ENCODE data around the gene ESYT2.

ESYT2 gene

GRCh38 chr7:158745057-158745715, 84.1 kb downstream of the ESYT2 start:
- no peak for DNase-seq (ENCODE audit: low spot score)

- DNase-seq (ENCODE audit: low spot score) = no peak
Measured at GRCh38 chr7:158744070-158744469, 85.2 kb downstream of the ESYT2 start.

- no peak for DNase-seq (ENCODE audit: low spot score)
Measured at GRCh38 chr7:158743219-158743618, 86.1 kb downstream of the ESYT2 start.

DNA sequence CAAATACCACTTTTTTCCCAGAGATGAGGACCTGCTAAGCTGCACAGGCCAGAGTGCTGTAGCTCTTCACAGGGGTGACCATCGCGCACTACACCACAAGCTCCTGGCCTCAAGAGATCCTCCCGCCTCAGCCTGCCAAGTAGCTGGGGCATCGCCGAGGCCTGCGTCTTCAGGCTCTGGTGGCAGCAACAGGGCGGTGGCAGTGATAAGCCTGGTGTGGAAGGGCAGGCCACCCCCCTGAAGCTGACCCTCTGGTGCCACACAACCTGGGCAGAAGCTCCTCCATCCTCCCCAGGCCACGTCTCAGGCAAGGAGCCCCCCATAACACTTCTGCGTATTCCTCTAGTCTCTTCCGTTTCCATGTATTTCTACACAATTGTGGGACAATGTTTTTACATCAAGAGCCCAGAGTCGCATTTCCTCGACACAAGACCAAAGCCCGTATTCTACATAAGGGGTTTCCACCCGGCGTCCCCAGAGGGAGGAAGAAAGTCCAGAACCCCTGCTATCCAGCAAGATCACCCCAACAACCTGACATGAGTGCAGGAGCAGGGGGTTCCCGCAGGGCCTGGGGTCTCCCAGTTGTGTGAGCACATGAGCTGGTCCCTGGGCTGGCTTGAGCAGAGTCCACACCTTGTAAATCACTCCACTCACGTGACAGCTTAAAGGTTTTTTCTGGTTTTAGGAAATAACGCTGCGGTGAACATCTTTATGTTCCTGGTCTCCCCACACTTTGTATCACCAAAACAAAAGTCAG, 87.1 kb downstream of the ESYT2 start:
- DNase-seq (ENCODE audit: low spot score) = no peak

DNA sequence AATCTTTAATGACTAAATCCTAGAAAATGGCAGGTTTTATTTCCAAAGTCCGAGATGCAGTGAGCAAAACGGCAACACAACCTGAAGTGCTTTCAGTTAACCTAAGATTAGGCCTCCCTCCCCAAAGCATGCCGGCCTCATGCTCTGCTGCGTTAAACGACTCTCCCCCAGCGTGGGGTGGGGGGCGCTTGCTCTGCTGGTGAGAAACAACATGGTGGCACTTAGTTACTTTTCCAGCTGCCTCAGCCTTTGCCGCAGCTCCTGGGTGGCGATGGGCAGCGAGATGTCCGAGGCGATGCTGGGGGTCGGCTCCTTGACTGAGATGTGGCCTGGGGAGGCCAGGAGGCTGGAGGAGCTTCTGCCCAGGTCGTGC, 88.0 kb downstream of the ESYT2 start:
- no peak for DNase-seq (ENCODE audit: low spot score)

- peak; percentile 53 for DNase-seq (ENCODE audit: low spot score)
Measured at GRCh38 chr7:158740657-158741293, 88.5 kb downstream of the ESYT2 start.

GRCh38 chr7:158740013-158740656, 89.2 kb downstream of the ESYT2 start:
- peak; percentile 69 for DNase-seq (ENCODE audit: low spot score)

GRCh38 chr7:158738841-158739240, 90.5 kb downstream of the ESYT2 start:
- DNase-seq (ENCODE audit: low spot score) = no peak

DNA sequence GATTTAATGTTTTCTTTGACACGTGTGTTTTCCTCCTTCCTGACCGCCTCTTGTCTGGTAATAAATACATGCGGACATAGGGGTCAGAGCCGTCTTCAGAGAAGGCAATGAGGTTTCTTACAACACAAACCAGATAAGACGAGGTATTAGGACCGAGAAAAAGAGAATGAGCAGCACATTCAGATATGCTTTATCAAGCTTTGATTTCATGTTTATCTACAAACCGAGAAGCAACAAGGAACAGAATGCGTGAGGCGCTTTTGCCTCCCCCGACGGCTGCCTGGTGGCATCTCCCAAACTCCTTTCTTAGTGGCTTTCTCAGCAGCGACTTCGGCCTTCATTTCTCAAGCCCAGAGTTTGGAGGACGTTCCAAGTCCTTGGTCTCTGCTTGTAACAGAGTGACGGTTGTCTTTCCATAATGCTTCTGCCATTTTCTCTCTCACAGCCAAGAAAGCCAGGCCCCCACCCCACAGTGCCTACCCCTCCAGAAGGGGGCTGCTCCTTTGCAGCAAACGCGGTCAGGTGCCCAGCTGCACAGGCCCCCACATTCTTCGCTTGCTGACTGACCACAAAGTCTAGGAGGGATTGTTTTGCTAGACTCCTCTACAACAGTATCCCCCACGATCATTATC, 92.1 kb downstream of the ESYT2 start:
- no peak for DNase-seq (ENCODE audit: low spot score)

DNA sequence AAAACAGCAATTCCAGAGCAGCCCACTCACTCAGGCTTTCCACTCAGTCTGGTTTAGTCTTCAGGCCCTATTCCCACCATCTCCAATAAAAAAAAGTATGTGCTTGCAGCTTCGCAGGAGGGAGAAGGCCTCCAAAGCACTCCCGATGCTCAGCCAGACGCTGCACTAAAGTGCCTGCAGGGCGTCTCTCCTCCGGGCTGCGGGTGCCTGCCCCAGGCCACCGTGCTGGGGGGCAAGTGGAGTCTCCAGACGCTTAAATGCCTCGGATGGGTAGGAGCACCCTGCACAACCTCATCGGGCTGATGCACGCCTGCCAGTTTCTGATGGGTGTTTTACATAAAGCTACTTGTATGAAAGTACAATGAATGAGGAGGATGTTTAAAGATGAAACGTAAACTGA, 93.4 kb downstream of the ESYT2 start:
- DNase-seq (ENCODE audit: low spot score) = no peak

GRCh38 chr7:158734861-158735260, 94.4 kb downstream of the ESYT2 start:
- DNase-seq (ENCODE audit: low spot score) = no peak

GRCh38 chr7:158733775-158734494, 95.4 kb downstream of the ESYT2 start:
- DNase-seq (ENCODE audit: low spot score) = no peak

DNA sequence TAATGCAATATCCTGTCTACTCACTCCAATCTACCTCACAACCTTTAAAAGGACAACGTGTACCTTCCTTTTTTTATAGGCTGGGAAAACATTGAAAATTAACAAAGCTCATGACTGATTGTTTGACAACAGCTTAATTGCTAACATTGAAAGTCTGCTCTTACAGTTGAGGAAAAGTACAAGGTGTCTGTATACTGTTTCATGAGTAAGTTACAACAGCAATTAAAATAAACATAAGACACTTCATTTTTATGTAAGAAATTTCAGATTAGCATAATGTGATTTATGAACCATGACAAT, 96.1 kb downstream of the ESYT2 start:
- DNase-seq (ENCODE audit: low spot score) = no peak

DNA sequence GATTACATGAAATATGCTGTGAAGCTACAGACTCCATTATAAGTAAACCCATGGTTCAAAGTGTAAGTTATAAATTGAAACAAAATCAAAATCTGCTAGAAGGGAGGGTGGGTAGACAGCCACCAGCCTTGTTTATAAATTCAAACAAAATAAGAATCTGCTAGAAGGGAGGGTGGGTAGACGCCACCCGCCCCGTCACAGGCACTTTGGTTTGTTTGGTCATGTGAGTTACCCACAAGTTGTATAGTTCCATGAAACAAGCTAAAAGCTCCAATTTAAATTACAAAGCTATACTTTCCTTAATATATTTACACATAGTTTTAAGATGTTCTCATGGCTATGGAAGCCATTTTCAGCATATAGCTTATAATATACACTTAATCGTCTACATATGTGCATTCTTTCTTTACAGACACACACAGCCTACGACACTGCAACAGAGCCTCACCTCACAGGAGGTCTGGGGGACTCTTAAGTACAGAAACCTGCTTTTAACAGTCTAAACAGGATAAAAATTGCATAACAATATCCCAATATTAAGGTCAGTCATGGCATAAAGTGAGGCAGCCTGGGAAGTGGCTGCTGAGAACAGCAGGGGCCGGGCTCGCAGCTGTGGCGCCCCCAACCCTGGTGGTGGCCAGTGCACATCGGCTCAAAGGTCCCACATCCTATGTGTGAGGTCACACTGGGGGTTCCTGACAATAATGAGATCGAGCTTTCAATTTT, 96.7 kb downstream of the ESYT2 start:
- DNase-seq (ENCODE audit: low spot score) = no peak

- DNase-seq (ENCODE audit: low spot score) = no peak
Measured at GRCh38 chr7:158731761-158732160, 97.5 kb downstream of the ESYT2 start.

DNA sequence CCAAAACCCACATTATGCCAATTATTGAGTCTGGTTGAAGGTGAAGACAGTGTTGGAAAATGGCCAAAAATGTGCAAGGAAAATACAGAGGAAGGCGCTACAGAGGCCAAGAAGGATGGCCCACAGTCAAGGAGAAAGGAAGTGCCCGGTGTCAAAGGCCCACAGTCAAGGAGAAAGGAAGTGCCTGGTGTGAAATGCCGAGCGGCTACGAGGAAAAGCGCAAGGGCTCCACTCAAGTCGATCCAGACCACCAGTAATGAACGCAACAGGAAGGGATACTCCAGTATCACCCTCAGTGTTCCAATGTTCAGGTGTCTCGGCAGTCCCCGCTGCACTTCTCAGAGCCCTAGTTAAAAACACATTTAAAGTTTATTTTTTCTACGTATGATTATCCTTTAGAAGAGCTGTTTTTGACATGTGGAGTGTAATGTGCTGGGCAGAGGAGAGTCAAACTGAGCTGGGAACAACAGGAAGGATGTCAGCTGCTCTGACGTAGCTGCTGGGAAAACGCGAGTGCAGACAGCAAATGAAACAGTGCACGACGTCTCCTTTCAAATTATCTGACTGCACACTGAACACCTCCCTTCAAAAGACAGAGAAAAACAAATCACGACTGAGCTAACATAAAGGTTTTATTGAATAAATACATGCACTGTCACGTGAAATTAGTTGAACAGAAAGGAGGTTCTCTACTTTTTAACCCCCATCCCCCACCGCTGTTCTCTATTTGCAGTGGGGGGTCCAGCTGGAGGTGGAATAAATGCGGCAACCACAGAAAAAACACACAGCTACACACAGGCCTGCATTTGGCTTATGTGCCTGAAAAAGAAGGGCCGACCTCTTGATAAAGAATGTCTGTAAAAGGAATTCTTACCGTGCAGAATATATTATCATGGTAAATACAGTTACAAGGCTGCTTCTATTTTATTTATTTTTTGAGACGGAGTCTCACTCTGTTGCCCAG, 98.6 kb downstream of the ESYT2 start:
- DNase-seq (ENCODE audit: low spot score) = no peak

- no peak for DNase-seq (ENCODE audit: low spot score)
Measured at GRCh38 chr7:158729646-158730382, 99.5 kb downstream of the ESYT2 start.

- no peak for DNase-seq (ENCODE audit: low spot score)
Measured at GRCh38 chr7:158728911-158729645, 100.2 kb downstream of the ESYT2 start.

DNA sequence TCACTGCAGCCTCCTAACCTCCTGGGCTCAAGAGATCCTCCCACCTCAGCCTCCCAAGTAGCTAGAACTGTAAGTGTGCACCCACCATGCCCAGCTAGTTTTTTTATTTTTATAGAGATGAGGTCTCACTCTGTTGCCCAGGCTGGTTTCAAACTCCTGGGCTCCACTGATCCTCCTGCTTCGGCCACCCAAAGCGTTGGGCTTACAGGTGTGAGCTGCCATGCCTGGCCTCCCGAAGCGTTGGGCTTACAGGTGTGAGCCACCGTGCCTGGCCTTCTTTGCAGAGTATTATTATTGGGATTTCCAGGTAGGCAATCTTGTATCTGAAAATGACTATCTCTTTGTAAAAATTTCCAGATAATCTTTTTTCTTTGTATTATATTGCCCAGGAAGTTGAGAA, 101.6 kb downstream of the ESYT2 start:
- no peak for DNase-seq (ENCODE audit: low spot score)

All from AG08396 (cell line).